GM10266 (cell line): ENCODE measurements around the gene RAD51B.
"Not testable (repeated sequence)": the region's sequence is repeated elsewhere in the genome, so short reads cannot be mapped to it uniquely, and the experiment has no call there.

Source experiments
- DNase-seq: peaks from one replicate; pipeline ENCODE4 v3.0.0; 2012; ENCODE audit errors: extremely low spot score
- TF ChIP-seq, protein P1 (sequence below): IDR thresholded peaks from 2 replicates; pipeline ENCODE4 v1.5.1; 2012; ENCODE audit warnings: mild to moderate bottlenecking, low read depth; ENCODE audit not compliant: control insufficient read depth, insufficient read depth; ENCODE audit errors: missing control alignments

Gene RAD51B

DNA sequence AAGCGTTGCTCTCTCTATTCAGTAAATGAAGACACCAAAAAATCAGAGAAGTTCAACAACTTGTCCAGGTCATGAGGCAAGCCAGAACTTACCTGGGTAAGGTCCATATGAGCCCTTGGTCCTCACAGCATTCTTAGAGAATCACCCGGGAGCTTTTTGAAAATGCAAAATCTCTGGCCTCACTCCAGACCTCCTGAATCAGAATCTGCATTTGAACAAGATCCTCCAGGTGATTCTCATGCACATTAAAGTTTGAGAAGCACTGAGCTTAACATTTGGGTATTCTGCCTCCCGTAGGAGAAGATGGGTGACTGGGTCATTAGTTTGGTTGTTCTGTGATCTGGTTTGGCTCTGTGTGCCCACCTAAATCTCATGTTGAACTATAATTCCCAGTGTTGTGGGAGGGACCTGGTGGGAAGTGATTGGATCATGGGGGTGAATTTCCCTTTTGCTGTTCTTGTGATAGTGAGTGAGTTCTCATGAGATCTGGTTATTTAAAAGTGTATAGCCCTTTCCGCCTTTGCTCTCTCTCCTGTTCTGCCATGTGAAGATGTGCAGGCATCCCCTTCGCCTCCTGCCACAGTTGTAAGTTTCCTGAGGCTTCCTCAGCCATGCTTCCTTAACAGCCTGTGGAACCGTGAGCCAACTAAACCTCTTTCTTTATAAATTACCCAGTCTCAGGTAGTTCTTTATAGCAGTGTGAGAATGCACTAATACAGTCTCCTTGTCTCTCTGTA lies 221.2 kb downstream of the RAD51B start:
- TF ChIP-seq, protein P1, sequence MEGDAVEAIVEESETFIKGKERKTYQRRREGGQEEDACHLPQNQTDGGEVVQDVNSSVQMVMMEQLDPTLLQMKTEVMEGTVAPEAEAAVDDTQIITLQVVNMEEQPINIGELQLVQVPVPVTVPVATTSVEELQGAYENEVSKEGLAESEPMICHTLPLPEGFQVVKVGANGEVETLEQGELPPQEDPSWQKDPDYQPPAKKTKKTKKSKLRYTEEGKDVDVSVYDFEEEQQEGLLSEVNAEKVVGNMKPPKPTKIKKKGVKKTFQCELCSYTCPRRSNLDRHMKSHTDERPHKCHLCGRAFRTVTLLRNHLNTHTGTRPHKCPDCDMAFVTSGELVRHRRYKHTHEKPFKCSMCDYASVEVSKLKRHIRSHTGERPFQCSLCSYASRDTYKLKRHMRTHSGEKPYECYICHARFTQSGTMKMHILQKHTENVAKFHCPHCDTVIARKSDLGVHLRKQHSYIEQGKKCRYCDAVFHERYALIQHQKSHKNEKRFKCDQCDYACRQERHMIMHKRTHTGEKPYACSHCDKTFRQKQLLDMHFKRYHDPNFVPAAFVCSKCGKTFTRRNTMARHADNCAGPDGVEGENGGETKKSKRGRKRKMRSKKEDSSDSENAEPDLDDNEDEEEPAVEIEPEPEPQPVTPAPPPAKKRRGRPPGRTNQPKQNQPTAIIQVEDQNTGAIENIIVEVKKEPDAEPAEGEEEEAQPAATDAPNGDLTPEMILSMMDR: no peak
- no peak for DNase-seq

DNA sequence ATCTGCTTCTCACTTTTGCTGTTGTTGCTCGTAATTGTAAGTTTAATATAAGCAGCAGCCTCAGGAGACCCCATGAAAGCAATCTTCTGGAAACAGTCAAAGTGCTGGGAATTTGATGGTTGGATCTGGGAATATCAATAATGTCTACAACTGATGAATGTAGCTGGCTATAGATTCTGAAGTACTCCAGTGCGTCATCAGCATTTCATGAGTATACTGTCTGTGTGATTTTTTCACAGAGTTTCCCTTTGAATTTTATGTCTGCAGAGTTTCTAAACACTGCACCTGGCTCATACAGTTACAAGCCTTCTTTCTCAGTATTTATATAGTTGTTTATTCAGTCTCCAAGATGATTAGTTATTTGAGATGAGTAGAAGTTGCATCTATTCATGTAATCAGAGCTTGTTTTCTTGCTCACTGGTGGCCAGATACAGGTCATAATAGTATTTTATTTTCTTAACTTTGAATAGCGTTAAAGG lies 222.3 kb downstream of the RAD51B start:
- DNase-seq: no peak

DNA sequence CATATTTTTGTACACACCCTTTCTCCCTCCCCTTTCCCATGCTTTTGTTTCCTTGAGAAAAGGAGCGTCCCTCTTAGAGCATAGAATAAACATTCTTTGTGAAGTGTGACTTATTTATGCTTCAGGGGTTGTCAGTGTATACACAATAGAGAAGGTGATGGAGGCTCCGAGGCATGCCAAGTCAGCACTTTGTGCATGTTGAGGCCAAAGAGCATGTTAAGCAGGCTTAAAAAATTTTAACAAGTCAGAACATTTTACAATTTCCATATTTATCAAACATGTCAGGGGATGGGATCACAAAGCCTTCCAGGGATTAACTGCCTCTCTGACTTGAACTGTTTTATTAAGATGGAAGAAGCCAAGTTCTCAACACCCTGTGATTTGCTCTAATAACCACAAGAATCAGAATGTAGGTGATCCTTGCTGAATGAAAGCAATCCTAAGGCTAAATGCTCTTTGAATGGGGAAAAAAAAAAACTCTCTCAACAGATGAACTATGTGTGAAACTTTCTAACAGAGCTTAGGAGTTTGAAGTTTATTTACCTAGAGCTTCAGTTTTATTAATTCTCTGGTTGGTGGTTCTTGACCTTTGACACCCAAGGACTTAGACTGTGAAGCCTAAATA lies 223.1 kb downstream of the RAD51B start:
- no peak for DNase-seq
- TF ChIP-seq, protein P1: no peak

More for the DNA sequence above, 222.3 kb downstream of the RAD51B start:
- TF ChIP-seq, protein P1: no peak

DNA sequence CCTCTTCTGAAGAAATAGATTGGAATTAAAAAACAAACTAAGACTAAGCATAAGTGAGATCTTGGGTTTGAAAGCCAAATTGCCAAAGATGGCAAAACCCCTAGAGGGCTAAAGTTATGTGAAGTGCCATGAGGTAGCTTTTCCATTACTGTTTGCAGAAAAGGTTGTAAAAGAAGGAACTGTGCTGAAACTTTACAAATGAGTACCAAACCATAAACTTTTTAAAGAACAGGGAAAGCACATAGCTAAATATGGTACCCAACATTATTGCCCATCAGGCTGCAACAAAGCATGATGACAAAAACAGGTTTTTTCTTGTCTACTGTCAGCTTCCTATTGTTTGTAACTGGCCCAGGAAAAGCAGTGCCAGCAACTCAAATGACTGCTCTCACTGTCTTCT lies 224.2 kb downstream of the RAD51B start:
- TF ChIP-seq, protein P1: no peak
- DNase-seq: no peak

DNA sequence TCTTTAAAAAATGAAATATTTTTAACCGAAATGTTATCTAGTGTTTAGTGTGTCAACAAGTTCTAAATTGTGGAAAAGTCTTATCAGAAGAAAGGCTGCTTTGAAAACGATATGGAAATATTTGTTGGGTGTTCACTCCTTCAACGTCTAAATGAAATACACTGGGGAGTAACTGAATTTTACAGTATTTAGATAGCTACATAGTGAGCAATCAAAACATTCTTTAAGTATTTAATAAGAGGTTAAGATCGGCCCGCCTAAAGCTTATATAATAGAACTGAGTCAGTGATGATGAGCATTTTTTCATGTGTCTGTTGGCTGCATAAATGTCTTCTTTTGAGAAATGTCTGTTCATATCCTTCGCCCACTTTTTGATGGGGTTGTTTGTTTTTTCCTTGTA lies 228.3 kb downstream of the RAD51B start:
- TF ChIP-seq, protein P1: no peak
- DNase-seq: no peak

DNA sequence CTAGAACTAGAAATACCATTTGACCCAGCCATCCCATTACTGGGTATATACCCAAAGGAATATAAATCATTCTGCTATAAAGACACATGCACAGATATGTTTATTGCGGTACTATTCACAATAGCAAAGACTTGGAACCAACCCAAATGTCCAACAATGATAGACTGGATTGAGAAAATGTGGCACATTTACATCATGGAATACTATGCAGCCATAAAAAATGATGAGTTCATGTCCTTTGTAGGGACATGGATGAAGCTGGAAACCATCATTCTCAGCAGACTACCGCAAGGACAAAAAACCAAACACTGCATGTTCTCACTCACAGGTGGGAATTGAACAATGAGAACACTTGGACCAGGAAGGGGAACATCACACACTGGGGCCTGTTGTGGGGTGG lies 229.2 kb downstream of the RAD51B start:
- not testable (repeated sequence) for DNase-seq

DNA sequence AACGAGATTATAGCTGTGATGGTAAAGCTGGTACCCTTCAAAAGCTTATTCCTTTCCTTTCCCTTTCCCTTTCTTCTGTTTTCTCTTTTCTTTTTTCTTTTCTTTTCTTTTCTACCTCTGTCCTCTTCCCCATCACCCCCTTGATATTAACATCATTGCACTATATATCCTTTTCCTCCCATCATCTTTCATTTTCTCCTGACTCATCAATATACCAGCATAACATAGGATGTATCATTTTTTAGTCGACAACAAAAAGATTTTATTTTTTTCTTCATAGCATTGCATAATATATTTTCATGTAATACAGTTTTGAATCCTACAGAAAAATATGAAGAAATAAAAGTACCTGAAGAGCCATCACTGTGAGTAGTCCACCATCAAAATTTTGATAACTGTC lies 230.6 kb downstream of the RAD51B start:
- TF ChIP-seq, protein P1: no peak
- no peak for DNase-seq
